ENCODE measurements around the gene DNASE2.
"Not testable (repeated sequence)": the region's sequence is repeated elsewhere in the genome, so short reads cannot be mapped to it uniquely, and the experiment has no call there.

Gene DNASE2

GRCh38 chr19:12881172-12881808 is at the start of gene DNASE2:
Gene DNASE2 (minus strand): TSS chr19:12881449. CDS start chr19:12881375, 74 bp downstream.
- DNase-seq (ENCODE audit: low read depth in 1 of 2, low spot score in 1 of 2): peak; percentile 73 to 84

- no peak for DNase-seq (ENCODE audit: low read depth in 1 of 2, low spot score in 1 of 2)
Measured at GRCh38 chr19:12930002-12930645, 48.9 kb upstream of the DNASE2 start.

- no peak for DNase-seq (ENCODE audit: low read depth in 1 of 2, low spot score in 1 of 2)
Measured at GRCh38 chr19:12924621-12925310, 43.5 kb upstream of the DNASE2 start.

- DNase-seq (ENCODE audit: low read depth in 1 of 2, low spot score in 1 of 2): no peak
Measured at GRCh38 chr19:12922959-12923358, 41.7 kb upstream of the DNASE2 start.

GRCh38 chr19:12921047-12921446 is 39.8 kb upstream of the DNASE2 start:
- DNase-seq (ENCODE audit: low read depth in 1 of 2, low spot score in 1 of 2): no peak

GRCh38 chr19:12918253-12918652 is 37.0 kb upstream of the DNASE2 start:
- no peak for DNase-seq (ENCODE audit: low read depth in 1 of 2, low spot score in 1 of 2)

GRCh38 chr19:12915860-12916259 is 34.6 kb upstream of the DNASE2 start:
- DNase-seq (ENCODE audit: low read depth in 1 of 2, low spot score in 1 of 2): not testable (repeated sequence)

- DNase-seq (ENCODE audit: low read depth in 1 of 2, low spot score in 1 of 2): peak in 1 of 2 donors; percentile 39
Measured at GRCh38 chr19:12913851-12914690, 32.8 kb upstream of the DNASE2 start.

GRCh38 chr19:12913011-12913561 is 31.8 kb upstream of the DNASE2 start:
- no peak for DNase-seq (ENCODE audit: low read depth in 1 of 2, low spot score in 1 of 2)

- no peak for DNase-seq (ENCODE audit: low read depth in 1 of 2, low spot score in 1 of 2)
Measured at GRCh38 chr19:12912571-12912970, 31.3 kb upstream of the DNASE2 start.

GRCh38 chr19:12907166-12907565 is 25.9 kb upstream of the DNASE2 start:
- DNase-seq (ENCODE audit: low read depth in 1 of 2, low spot score in 1 of 2): no peak

- no peak for DNase-seq (ENCODE audit: low read depth in 1 of 2, low spot score in 1 of 2)
Measured at GRCh38 chr19:12899891-12900518, 18.8 kb upstream of the DNASE2 start.

GRCh38 chr19:12896460-12896859 is 15.2 kb upstream of the DNASE2 start:
- no peak for DNase-seq (ENCODE audit: low read depth in 1 of 2, low spot score in 1 of 2)

- no peak for DNase-seq (ENCODE audit: low read depth in 1 of 2, low spot score in 1 of 2)
Measured at GRCh38 chr19:12893582-12893981, 12.3 kb upstream of the DNASE2 start.

- DNase-seq (ENCODE audit: low read depth in 1 of 2, low spot score in 1 of 2): no peak
Measured at GRCh38 chr19:12891553-12892021, 10.3 kb upstream of the DNASE2 start.

GRCh38 chr19:12890787-12891552 is 9.7 kb upstream of the DNASE2 start, which contains the start of gene GCDH:
Gene GCDH (plus strand): TSS chr19:12891160. CDS start chr19:12891305, 145 bp downstream.
- peak; percentile 80 to 98 for DNase-seq (ENCODE audit: low read depth in 1 of 2, low spot score in 1 of 2)

- not testable (repeated sequence) for DNase-seq (ENCODE audit: low read depth in 1 of 2, low spot score in 1 of 2)
Measured at GRCh38 chr19:12890299-12890786, 9.1 kb upstream of the DNASE2 start.

GRCh38 chr19:12888006-12888603 is 6.9 kb upstream of the DNASE2 start:
- no peak for DNase-seq (ENCODE audit: low read depth in 1 of 2, low spot score in 1 of 2)
